Stimulated activated CD8-positive, alpha-beta memory T cell treated with anti-CD3 and anti-CD28 coated beads, Interleukin-7, amount 100 ng/mL, for 4 hours (primary cell): ENCODE measurements around the gene CAMK1G.
A peak's percentile ranks its signal among the peaks of the same experiment; 100 is the strongest.

Experiments
- DNase-seq, 2 donors: peaks; one replicate each; pipeline ENCODE4 v3.0.0-alpha.2; 2020; ENCODE audit warnings: low read depth in 2 of 2

CAMK1G gene

DNA sequence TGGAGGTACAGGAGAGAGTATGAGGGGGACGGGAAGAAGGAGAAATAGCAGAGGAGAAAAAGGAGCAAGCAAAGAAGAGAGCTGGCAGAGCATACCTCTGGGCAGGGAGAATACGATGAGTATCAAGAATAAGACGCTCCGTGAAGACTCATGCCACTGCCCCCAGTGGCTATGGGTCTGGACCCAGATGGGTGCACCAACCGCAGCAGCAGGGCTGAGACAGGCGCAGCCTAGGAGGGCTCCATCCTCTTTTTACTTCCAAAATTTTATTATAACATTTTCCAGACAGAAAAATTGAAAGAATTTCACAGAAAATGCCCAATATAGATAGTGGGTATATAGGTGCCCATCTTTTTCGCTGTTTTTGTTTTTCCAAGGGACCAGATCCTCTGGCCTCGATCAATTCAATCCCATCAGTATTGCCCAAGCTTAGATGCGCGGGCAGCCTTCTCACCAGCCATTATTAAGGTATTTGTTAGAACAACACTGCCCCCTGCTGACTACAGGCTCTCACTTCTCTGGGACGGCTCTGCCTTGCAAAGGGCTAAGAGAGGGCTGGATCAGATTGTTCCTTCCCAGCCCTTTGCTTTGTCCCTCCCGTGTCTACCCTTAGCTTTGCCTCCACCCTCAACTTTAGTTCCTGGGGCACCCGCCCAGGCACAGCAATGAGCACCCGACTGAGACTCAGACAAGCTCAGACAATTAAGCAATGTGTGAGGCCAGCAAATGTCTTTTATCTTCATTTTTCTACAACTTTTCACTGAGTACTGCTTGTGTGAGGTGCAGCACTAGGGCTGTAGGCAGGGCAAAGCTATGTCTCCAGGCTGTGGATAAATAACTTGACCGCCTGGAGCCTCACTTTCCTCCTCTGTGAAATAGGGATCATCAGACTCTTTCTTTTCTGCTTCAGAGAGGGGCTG, 17.5 kb upstream of the CAMK1G start:
- peak; percentile 30 to 65 for DNase-seq

DNA sequence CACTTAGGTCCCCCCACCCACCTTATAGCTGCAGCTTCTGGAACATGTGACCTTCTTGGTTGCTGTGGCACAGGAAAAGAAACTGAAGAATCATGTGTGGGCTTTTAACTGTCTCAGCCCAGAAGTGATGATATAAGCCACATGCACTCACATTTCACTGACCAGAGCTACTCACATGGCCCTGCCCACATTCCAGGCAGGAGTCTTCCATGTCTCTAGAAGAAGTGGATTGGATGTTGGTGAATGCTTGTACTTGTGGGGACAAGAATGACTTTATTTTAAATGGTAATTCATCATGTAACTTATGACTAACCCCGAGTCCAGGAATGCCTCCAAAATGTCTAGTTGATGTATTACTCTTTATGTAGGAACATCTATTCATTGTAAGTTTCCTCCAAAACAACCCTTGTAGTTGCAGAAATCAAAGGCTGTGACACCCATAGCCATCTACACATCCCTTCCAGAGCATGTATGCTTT, 15.8 kb upstream of the CAMK1G start:
- no peak for DNase-seq

DNA sequence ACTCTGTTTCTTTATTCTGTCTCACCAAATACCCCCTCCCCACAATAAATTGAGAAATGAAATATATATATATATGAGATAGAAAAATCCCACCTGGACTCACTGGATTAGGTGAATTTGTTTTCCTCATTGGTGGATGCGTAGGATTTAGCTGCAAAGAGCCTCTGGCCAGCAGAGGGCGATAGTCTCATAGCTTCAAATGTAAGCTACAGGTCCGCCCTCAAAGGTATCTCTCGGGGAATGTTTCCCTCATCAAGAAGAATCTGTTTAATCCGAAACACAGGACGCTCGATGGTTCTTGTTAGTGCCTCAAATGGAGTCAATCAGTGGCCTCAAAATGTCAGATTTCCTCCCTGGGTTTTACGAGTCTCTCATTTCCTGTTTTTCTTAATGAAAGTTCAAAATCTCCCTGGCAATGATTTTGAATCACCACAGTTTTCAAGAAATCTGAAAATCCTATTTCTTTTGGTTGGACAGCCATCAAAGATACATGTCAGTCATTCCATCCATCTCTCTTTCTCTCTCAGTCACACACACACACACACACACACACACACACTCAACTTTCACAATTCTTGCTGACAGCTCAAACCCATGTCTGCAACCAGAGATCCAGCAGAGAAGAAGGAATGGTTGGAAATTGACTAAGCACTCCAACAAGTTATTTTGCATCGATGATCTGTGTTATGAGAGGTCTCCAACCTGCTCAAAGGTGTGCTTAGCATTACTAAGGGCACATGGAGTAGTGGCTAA, 13.9 kb upstream of the CAMK1G start:
- peak; percentile 49 to 50 for DNase-seq

DNA sequence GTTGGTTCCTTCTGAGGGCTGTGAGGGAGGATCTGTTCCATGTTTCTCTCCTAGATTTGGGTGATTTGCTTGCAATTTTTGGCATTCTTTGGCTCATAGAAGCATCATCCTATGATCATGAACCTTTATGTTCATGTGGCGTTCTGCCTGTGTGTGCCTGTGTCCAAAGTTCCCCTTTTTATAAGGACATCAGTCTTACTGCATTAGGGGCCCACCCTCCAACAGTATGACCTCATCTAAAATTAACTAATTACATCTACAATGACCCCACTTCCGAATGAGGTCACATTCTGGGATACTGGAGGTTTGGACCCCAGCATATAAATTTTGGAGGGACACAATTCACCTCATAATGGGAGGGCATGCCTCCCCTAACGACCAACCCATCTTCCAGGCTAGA, 12.8 kb upstream of the CAMK1G start:
- DNase-seq, result no peak

DNA sequence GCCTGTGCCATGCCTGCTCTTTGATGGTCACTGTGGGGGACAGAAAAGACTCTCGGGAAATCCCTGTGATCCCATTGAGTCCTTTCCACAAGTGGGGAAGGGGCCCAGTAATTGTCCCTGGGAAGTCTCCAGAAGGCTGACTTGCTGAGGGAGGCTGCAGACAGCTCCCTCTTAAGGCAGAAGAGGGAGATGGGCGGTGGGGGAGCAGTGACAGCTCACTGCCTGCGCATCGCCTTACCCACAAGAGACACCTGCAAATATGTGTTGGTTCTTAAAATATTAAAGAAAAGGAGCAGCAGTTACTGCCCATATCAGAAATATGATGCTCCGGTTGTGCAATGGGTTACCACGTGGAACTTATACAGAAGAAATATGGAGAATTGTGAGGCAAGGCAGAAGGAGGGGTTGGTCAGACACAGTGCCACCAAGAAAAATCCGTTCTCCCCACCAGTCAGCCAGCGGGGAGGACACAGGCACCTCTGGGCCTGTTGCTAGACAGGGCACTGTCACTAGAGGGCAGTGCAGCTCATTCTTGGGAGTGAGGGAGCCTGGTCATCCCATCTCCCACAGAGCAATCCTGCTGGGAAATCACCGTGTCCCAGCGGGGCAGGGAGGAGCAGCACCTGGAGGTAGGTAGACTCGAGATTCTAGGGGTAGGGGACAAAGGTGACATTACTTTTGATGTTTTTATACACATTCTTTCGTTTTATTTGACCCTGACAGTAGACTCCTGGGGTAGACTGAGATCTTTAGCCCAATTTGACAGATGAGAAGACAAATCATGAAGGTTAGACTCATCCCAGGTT, 6.9 kb upstream of the CAMK1G start:
- peak; percentile 24 to 33 for DNase-seq

DNA sequence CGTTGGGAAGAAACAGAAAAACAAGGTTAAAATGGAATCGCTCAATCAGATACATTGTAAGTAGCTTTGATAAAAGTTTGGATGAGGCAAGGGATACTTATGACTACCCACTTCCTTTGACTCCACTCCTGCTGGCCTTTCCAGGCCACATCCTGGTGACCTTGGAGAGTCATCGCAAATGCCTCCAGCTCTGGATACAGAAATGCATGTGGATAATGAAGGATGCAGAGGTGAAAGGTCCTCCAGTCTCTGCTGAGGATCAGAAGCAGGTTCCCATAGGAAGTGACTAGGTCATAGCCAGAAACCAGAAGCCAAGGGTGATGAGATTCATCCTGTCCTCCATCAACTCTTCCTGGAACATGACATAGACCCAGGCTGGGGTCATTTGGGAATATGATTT, 6.2 kb upstream of the CAMK1G start:
- DNase-seq, result no peak

DNA sequence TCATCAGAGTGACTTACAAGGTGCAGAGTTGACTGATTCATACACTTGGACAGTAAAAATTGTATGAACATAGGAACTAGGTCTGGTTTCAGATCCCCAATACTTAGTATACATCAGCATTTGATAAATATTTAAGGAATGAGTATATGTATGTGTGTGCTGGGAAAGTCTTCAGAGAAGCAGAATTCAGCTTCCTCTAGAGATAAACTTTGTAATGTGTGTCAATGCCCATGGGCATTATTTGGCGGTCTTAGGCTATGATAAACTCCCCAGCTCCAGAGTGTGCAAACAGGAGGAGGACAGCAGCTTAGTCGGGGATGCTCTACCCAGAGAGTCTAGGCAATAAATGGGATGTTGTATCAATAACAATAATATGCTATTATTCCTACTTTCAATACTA, 2.9 kb upstream of the CAMK1G start:
- DNase-seq, result no peak

DNA sequence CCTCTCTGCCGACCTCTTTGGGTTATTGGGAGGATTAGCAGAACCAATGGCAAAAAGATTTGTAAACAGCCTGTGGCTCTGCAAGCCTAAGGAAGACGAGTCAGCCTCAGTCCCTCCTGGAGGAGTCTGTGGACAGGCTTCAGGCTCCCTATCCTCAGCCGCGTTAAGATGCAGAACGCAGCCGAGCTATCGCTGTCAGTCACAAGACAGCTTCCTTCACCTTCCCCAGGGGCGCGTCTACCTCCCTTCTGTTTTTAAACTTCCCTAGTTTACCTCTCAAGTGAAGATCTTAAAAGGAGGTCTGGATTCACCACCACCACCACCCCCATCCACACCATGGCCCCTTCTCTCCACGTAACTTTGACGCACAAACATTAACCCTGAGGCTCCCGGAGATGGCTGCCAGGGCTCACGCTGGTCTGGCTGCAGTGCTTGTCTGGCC, 738 bp downstream of the CAMK1G start:
- DNase-seq, result no peak

DNA sequence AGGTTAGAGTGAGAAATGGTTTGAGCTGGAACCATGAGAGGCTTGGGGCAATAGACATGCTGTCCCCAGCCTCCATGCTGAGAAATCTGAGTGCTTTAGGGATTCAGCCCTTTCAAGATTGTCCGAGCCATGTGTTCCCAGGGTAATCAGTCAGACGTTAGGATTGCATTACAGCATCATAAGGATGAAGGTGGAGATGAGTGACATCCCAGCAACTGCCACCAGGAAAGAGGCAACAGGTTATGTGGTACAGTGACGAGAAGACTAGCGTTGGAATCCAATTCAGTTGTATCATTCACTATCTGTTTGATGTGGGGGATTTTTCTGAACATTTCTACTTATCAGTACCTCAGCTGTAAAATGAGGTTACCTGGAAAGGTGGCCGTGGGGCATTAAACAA, 1.7 kb downstream of the CAMK1G start:
- no peak for DNase-seq

DNA sequence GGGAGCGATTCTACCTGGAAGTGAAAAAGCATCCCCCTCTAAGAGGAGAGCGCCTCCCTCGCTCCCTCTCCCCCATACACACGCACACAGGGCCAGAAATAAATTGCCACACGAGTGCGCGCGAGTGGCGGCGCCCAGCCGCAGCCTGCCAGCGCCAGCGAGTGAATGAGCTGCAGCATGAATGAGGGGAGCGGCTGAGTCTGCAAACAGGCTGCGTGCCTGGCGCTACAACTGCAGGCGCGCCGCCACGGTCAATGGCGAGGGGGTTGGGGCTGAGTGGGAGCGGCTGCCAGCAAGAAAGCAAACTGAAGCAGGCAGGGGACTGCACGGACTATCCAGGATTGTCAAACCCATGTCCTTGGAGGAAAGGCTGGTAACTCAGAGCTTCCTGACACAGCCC, 2.2 kb downstream of the CAMK1G start:
- no peak for DNase-seq

DNA sequence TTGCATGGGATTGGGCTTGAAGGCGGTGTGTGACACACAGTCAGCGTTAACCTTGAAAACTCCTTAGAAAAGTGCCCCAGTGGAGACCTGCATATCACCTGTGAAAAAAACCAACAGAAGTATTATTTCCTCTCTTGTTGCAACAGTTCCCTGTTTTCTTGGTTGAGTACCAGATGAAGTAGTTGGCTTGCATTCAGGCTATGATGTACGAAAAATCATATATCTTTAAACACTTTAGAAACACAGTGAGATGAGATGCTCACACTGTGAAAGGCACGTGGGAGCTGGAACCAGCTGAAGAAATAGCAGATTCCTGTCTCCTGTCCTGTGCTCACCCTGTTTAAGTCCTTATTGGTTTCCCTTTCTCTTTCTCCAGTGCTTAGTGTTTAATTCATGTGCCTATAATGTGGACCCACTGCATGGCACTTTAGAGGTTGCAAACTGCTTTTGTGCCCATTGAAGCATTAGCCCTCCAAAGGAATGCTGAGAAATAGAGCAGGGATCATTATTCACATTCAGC, 2.8 kb downstream of the CAMK1G start:
- DNase-seq, result no peak

DNA sequence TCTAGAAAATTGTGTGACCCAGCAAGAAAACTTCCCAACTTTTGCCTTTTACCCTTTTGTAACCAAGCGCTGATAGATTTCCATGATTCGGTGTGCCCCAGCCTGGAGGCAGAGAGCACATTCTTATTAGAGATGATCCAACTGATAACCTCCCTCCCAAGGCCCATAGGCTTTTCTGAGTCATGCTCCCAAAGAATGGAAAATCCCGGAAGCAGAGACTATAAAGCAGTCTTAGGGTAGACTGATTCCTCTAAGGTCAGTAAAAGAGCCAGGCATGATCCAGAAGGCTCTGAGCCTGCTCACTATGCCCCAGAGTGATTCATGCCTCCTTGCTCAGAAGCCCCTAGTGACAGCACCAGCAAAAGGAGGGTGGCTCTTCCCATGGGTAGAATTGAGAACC, 4.3 kb downstream of the CAMK1G start:
- DNase-seq, result no peak

DNA sequence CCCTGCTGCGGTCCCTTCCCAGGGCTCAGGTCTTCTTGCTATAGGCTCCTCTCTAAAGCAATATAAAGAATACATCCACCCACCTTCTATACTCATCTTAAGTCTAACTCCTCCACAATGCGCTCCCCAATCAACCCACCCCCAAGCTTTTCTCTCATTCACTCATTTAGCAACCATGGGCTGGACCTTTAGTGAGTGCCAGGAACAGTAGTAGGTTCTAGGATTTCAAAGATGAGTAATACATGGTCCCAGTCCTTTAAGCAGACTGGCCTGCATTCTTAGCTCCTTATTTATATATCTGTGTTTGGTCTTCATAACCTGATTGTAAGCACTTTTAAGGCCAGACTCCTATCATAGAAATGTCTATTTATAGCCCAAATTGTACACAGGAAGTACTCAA, 5.9 kb downstream of the CAMK1G start:
- DNase-seq, result no peak

DNA sequence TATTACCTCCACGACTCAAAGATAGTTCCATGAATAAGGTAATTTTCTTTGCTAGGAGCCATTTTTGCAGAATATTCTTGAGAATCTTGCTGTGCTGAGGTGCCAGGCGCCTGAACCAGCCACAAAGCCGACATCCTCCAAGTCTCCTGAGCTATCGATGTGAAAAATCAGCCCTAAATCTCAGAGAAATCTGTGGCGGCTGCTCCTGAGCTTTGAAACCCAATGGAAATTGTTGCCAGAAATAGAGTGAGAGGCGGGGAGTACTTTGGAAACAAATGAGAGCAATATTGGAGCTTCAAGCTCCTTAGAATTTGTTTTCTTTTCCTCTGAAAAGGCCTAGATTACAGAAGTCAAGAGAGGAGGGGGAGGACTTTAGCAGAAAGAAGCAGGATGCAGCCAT, 6.3 kb downstream of the CAMK1G start:
- no peak for DNase-seq

DNA sequence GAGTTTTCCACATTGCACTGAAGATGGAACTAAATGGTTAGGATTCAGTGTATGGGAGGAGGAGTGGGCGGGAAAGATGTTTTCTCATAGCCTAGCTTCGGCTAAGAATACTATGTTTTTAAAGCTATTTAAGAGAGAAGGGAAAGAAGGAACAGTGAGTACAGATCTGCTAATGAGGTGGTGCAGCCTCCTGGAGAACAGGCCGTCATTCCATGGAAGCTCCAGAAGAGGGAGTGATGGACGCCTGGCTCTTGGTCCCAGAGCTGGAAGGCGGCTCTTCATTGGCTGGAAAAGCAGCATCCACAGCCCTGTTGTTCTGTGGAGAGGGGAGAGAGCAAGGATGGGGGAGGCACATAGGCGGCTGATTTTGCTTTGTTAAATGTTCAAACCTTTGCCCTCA, 6.9 kb downstream of the CAMK1G start:
- no peak for DNase-seq

DNA sequence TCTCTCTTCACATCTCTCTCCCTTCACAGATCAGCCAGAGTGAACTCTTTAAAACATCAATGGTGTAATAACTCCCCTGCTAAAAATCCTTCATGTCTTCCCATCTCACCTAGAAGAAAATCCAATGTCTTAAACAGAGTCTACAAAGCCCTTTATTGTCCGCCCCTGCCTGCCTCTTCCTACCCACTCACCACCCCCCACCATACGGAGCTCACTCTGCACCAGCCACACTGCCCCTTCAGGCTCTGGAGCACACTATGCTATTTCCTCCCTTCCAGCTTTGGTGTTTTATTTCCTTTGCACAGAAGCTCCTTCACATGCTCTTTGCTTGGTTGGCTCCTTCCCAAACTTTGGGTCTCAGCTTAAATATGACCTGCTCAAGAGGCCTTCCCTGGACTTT, 10.2 kb downstream of the CAMK1G start:
- no peak for DNase-seq

DNA sequence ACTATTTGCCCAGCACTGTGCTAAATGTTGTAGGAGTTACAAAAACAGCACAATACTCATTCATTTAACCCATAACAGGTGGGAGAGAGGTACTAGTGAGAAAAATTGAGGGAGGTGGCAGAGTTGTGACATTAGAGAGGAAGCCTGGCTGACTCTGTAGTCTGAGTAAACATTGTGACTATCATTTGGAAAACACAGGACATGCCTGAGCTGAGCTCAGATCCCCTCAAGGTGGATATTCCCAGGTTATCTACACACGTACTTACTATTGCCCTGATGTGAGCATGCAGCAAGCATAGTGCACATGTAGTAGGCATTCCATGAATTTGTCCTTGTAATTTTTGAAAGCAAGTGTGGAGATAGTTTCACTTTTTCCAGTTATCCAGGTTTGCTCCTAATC, 10.9 kb downstream of the CAMK1G start:
- no peak for DNase-seq

DNA sequence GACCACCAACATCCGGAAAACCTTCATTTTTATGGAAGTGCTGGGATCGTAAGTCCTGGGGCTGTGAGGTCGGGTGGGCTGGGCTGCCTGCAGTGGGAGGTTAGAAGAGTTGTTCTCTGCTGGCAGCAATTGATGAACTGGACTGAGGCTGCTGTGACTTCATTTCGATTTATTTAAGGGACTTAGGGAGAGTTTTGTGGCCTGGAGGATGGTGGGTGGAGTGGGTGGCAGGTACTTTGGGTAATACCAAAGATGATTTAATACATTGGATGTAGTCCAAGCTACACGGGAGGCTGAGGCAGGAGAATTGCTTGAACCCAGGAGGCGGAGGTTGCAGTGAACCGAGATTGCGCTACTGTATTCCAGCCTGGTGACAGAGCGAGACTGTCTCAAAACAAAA, 11.5 kb downstream of the CAMK1G start:
- DNase-seq, result no peak

DNA sequence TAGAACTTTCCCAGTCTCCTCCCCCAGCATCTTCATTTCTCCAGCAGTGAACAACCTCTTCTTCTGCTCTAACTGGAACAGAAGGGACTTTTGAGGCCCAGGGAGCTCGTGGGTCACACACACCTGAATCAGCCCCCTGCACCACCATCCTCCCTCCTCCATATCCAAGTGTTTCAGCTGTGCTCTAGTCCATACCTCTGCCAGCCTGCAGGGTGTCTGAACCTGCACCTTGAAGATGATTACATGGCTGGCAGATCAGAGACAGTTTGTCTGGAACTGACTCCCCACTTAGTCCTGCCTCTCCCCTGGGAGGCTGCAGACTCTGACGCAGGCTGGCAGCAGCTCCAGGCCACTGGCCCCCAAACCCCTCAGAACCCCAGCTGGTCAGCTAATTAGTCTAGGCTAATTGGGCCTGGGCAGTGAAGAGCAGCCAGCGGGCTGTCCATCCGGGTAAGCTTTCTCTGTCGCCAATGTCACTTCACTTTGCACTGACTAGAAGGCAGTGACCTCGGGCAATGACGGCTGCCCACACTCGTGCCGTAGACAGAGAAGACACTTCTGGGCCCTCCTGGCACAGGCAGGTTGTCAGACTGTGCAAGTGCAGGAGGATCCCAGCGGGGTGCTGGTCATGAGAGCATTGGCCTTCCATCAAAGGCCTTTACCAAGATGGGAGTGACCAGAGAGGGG, 12.2 kb downstream of the CAMK1G start:
- DNase-seq, result no peak

DNA sequence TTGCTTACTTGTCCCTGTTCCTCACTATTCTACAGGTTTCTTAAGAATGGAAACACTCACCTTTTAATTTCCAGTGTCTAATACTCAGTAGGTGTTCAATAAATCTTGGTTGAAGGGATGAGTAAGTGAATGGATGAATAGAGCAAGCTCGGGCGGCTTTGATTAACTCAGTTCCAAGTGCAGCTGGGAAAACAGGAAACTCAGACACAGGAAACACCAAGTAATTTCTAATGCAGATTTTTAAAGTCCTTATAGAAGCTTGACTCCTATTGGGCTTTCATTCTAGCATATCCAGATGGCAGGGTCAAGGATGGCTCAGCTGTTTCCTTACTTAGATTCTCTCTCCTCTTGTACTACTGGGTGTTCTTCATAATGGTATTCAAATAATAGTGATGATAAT, 14.0 kb downstream of the CAMK1G start:
- DNase-seq, result no peak

DNA sequence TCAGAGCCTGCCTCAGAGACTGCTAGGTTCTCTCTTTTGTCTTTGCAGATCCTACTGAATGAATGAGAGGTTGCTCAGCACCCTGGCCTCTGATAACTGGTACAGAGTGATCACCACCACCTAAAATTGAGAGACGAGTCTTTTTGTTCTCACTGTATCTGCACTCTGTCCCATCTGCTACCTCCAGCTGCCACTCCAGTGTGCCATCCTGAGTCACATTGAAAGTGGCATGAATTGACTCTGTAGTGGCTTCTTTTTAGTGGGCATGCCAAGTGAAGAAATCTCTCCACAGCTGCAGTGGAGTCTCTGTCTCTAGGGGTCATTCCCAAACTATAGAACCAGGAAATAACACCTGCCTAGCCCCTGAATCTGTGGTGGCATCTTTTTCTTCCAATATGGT, 14.7 kb downstream of the CAMK1G start:
- no peak for DNase-seq
